ENCODE measurements around the gene DCDC1.

DCDC1 gene

GRCh38 chr11:30861064-30861463 lies 508.5 kb downstream of the DCDC1 start:
- TF ChIP-seq, protein P1, sequence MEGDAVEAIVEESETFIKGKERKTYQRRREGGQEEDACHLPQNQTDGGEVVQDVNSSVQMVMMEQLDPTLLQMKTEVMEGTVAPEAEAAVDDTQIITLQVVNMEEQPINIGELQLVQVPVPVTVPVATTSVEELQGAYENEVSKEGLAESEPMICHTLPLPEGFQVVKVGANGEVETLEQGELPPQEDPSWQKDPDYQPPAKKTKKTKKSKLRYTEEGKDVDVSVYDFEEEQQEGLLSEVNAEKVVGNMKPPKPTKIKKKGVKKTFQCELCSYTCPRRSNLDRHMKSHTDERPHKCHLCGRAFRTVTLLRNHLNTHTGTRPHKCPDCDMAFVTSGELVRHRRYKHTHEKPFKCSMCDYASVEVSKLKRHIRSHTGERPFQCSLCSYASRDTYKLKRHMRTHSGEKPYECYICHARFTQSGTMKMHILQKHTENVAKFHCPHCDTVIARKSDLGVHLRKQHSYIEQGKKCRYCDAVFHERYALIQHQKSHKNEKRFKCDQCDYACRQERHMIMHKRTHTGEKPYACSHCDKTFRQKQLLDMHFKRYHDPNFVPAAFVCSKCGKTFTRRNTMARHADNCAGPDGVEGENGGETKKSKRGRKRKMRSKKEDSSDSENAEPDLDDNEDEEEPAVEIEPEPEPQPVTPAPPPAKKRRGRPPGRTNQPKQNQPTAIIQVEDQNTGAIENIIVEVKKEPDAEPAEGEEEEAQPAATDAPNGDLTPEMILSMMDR (IDR thresholded peaks at IDR 0.05; ENCODE audit: borderline replicate concordance, insufficient read depth, low read depth, low read length): no peak

GRCh38 chr11:30860146-30860545 lies 509.4 kb downstream of the DCDC1 start:
- TF ChIP-seq, protein P1 (IDR thresholded peaks at IDR 0.05; ENCODE audit: borderline replicate concordance, insufficient read depth, low read depth, low read length): no peak
- no peak overlapping the region for H3K4me3 ChIP-seq (ENCODE audit: low read depth, low read length)

More at GRCh38 chr11:30861064-30861463, 508.5 kb downstream of the DCDC1 start:
- H3K4me3 ChIP-seq (ENCODE audit: low read depth, low read length): no peak overlapping the region

- TF ChIP-seq, protein P1 (IDR thresholded peaks at IDR 0.05; ENCODE audit: borderline replicate concordance, insufficient read depth, low read depth, low read length): no peak
- no peak overlapping the region for H3K4me3 ChIP-seq (ENCODE audit: low read depth, low read length)
Measured at GRCh38 chr11:30859669-30860068, 509.9 kb downstream of the DCDC1 start.

DNA sequence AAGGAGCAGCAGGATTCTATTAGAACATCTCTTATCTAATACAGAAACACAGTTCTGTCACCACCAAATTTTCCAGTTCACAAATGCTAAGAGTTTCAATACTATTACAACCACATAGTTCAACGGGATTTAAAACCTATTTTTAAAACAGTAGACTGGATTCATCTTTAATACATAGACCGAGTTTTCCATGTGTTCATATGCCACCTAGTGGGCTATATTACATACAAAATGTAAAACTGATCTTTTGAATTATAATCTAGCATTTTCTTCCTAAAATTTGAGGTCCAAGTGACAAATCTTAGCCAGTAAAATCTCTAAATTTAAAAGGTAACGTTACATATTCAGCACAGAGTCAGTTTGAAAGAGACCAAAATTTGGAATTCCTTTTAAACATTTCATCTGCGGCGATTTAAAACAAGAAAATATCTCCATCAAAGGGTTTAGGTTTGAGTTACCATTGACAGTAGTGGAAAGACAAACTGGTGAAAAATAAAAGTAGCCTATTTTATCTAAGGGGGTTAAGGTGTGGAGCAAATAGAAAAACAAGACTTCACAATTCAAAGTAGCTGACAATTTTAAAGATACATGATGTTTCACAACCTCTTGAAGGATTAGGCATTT lies 514.0 kb downstream of the DCDC1 start:
- TF ChIP-seq, protein P1 (IDR thresholded peaks at IDR 0.05; ENCODE audit: borderline replicate concordance, insufficient read depth, low read depth, low read length): no peak
- no peak overlapping the region for H3K4me3 ChIP-seq (ENCODE audit: low read depth, low read length)

- TF ChIP-seq, protein P1 (IDR thresholded peaks at IDR 0.05; ENCODE audit: borderline replicate concordance, insufficient read depth, low read depth, low read length): no peak
- H3K4me3 ChIP-seq (ENCODE audit: low read depth, low read length): no peak overlapping the region
Measured at GRCh38 chr11:30853439-30853838, 516.1 kb downstream of the DCDC1 start.

GRCh38 chr11:30852645-30853044 lies 516.9 kb downstream of the DCDC1 start:
- H3K4me3 ChIP-seq (ENCODE audit: low read depth, low read length): no peak overlapping the region
- TF ChIP-seq, protein P1 (IDR thresholded peaks at IDR 0.05; ENCODE audit: borderline replicate concordance, insufficient read depth, low read depth, low read length): no peak

GRCh38 chr11:30852091-30852490 lies 517.4 kb downstream of the DCDC1 start:
- no peak overlapping the region for H3K4me3 ChIP-seq (ENCODE audit: low read depth, low read length)
- TF ChIP-seq, protein P1 (IDR thresholded peaks at IDR 0.05; ENCODE audit: borderline replicate concordance, insufficient read depth, low read depth, low read length): no peak
